ENCODE data around the gene SLC22A17. TPM values are rescaled to one million over a fixed set of nuclear protein-coding genes. Genes with fewer than 3 reads are reported as not detected.
A peak's percentile ranks its signal among the peaks of the same experiment; 100 is the strongest.

SLC22A17 gene
- total RNA-seq, 1 donor from 2014 or later, result 0.20 TPM

GRCh38 chr14:23310546-23310945 is 42.1 kb downstream of the SLC22A17 start:
- CTCF ChIA-PET, result no interaction called here
- ATAC-seq (ENCODE audit: low read depth), result no peak
- intact Hi-C loops (cut with micrococcal nuclease), result no loop called here
- H3K27ac Mint-ChIP-seq, result no peak overlapping the region
- no peaks in the 10 kb centered on the region for H3K9me3 Mint-ChIP-seq
- no peak overlapping the region for H3K4me3 Mint-ChIP-seq
- H3K36me3 Mint-ChIP-seq (ENCODE audit: low read depth), result peaks cover 6% of the 10 kb centered on the region
- peaks cover 26% of the 10 kb centered on the region for H3K4me1 Mint-ChIP-seq
- no peak for DNase-seq
- H3K27me3 Mint-ChIP-seq, result no peaks in the 10 kb centered on the region
- TF ChIP-seq CTCF (IDR thresholded peaks at IDR 0.05), result no peak
- POLR2A ChIA-PET, result interaction anchor here (1.4 to 14.2 kb wide), 2 partner anchors 8 to 10 kb away, joined by 6 to 339 read pairs; partner anchors contain the start of genes PABPN1 and PPP1R3E

GRCh38 chr14:23308721-23309445 is 43.8 kb downstream of the SLC22A17 start:
- intact Hi-C loops (cut with micrococcal nuclease), result loop anchor here (10.0 kb wide), 1 partner anchor 924 kb away; no protein-coding TSS in a partner anchor
- H3K27ac Mint-ChIP-seq, result no peak overlapping the region
- POLR2A ChIA-PET, result interaction anchor here (1.1 to 14.2 kb wide), 2 partner anchors 11 to 18 kb away, joined by 5 to 339 read pairs; partner anchors contain the start of gene PABPN1

GRCh38 chr14:23307687-23308644 is 44.7 kb downstream of the SLC22A17 start:
- POLR2A ChIA-PET, result interaction anchor here (1.1 to 14.2 kb wide), 2 partner anchors 12 to 19 kb away, joined by 5 to 339 read pairs; partner anchors contain the start of gene PABPN1
- no peak for ATAC-seq (ENCODE audit: low read depth)
- DNase-seq, result no peak
- intact Hi-C loops (cut with micrococcal nuclease), result loop anchor here (10.0 kb wide), 1 partner anchor 923 kb away; no protein-coding TSS in a partner anchor
- H3K27ac Mint-ChIP-seq, result peak overlapping the region; percentile 79
- CTCF ChIA-PET, result no interaction called here
- H3K4me3 Mint-ChIP-seq, result peak overlapping the region; percentile 82
- H3K36me3 Mint-ChIP-seq (ENCODE audit: low read depth), result peaks cover 6% of the 10 kb centered on the region
- H3K27me3 Mint-ChIP-seq, result no peaks in the 10 kb centered on the region
- H3K4me1 Mint-ChIP-seq, result peaks cover 33% of the 10 kb centered on the region
- H3K9me3 Mint-ChIP-seq, result no peaks in the 10 kb centered on the region
- TF ChIP-seq CTCF (IDR thresholded peaks at IDR 0.05), result no peak

More at GRCh38 chr14:23308721-23309445, 43.8 kb downstream of the SLC22A17 start:
- CTCF ChIA-PET, result no interaction called here
- H3K27me3 Mint-ChIP-seq, result no peaks in the 10 kb centered on the region
- H3K4me3 Mint-ChIP-seq, result no peak overlapping the region
- H3K4me1 Mint-ChIP-seq, result peaks cover 31% of the 10 kb centered on the region
- TF ChIP-seq CTCF (IDR thresholded peaks at IDR 0.05), result no peak
- peaks cover 6% of the 10 kb centered on the region for H3K36me3 Mint-ChIP-seq (ENCODE audit: low read depth)
- ATAC-seq (ENCODE audit: low read depth), result no peak
- H3K9me3 Mint-ChIP-seq, result no peaks in the 10 kb centered on the region
- no peak for DNase-seq

- ATAC-seq (ENCODE audit: low read depth), result no peak
- ChIA-PET POLR2A (interaction anchor here (0.6 to 14.2 kb wide), 5 partner anchors 10 to 707 kb away, joined by 3 to 339 read pairs (median 7); partner anchors contain the start of genes ACIN1, C14orf119 and PABPN1), CTCF (no interaction called here)
- peaks cover 9% of the 10 kb centered on the region for H3K36me3 Mint-ChIP-seq (ENCODE audit: low read depth)
- no peaks in the 10 kb centered on the region for H3K9me3 Mint-ChIP-seq
- intact Hi-C loops (cut with micrococcal nuclease), result loop anchor here (10.0 kb wide), 1 partner anchor 922 kb away; no protein-coding TSS in a partner anchor
- no peak for DNase-seq
- peak overlapping the region; percentile 79 for H3K27ac Mint-ChIP-seq
- TF ChIP-seq CTCF (IDR thresholded peaks at IDR 0.05), result no peak
- peaks cover 37% of the 10 kb centered on the region for H3K4me1 Mint-ChIP-seq
- H3K4me3 Mint-ChIP-seq, result peak overlapping the region; percentile 82
- no peaks in the 10 kb centered on the region for H3K27me3 Mint-ChIP-seq
These were observed 45.5 kb downstream of the SLC22A17 start for GRCh38 chr14:23307146-23307530.

Data from activated B cell treated with CpG ODN at 0.5 μM for 24 hours (primary cell).